Measurements from ENCODE around the gene PID1.

DNA sequence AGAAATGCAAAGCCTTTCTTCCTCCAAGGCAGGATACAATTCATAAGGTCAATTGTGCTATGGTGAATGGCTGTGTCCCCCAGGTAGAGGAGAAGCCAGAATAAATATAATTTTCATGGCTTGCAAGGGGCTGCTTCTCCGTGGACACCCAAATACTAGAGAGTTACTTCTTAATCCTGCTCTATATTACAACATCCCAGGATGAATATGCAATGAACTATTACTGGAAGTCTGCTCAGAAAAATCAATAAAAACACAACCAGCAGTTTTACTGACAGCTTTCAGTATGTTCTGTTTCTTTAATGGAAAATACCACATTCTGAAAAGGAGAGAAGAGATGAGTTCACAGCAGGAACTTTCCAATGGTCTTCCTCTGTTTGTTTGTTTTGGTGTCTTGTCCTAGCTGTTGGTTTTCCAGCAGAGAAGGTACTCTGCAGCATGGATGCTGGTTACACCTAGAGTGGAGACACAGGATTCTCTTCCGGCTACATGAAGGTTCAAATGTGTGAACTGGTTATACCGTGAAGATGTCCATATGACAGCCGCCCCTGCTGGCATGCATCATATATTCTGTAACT lies 213.0 kb downstream of the PID1 start:
- TF ChIP-seq, protein P1, sequence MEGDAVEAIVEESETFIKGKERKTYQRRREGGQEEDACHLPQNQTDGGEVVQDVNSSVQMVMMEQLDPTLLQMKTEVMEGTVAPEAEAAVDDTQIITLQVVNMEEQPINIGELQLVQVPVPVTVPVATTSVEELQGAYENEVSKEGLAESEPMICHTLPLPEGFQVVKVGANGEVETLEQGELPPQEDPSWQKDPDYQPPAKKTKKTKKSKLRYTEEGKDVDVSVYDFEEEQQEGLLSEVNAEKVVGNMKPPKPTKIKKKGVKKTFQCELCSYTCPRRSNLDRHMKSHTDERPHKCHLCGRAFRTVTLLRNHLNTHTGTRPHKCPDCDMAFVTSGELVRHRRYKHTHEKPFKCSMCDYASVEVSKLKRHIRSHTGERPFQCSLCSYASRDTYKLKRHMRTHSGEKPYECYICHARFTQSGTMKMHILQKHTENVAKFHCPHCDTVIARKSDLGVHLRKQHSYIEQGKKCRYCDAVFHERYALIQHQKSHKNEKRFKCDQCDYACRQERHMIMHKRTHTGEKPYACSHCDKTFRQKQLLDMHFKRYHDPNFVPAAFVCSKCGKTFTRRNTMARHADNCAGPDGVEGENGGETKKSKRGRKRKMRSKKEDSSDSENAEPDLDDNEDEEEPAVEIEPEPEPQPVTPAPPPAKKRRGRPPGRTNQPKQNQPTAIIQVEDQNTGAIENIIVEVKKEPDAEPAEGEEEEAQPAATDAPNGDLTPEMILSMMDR (IDR thresholded peaks at IDR 0.05): no peak
- no peak for TF ChIP-seq POLR2A (IDR thresholded peaks at IDR 0.05)

Data from body of pancreas (tissue), 4 donors.